Spinal cord (tissue), 10 donors: ENCODE data around the gene CHCHD10. TPM values are rescaled to one million over a fixed set of nuclear protein-coding genes. Genes with fewer than 3 reads are reported as not detected.
A peak's percentile ranks its signal among the peaks of the same experiment; 100 is the strongest.

Experiments
- DNase-seq, 6 donors: peaks; one replicate each; pipeline versions ENCODE4 v3.0.0 to v3.0.0-alpha.2; 2013 to 2015; ENCODE audit warnings: low spot score in 6 of 6, low read depth in 4 of 6
- H3K27ac ChIP-seq: one replicate; pipeline ENCODE4 v1.5.1; 2013; ENCODE audit warnings: low read depth, low read length, control low read depth
- H3K27me3 ChIP-seq: one replicate; pipeline ENCODE4 v1.6.1; 2013; ENCODE audit warnings: low read length; ENCODE audit not compliant: control insufficient read depth, insufficient read depth
- H3K36me3 ChIP-seq: one replicate; pipeline ENCODE4 v1.6.1; 2013; ENCODE audit warnings: low read length; ENCODE audit not compliant: control insufficient read depth, insufficient read depth
- H3K4me1 ChIP-seq: one replicate; pipeline ENCODE4 v1.6.1; 2013; ENCODE audit warnings: low read length; ENCODE audit not compliant: control insufficient read depth, insufficient read depth
- H3K4me3 ChIP-seq: one replicate; pipeline ENCODE4 v1.5.1; 2013; ENCODE audit warnings: low read depth, low read length, control low read depth
- H3K9me3 ChIP-seq: one replicate; pipeline ENCODE4 v1.6.1; 2013; ENCODE audit warnings: low read length; ENCODE audit not compliant: control insufficient read depth, insufficient read depth
- WGBS: methylation state at CpG from one replicate; pipeline ENCODE4 v1.1.5; 2013; ENCODE audit warnings: missing lambda C conversion rate; ENCODE audit not compliant: insufficient coverage; 5-methylcytosine and 5-hydroxymethylcytosine counted together
- polyA plus RNA-seq, 2 donors: library from polyadenylated mRNA; unstranded; fragments of 120-200 nt; gene quantifications; one replicate each; pipeline ENCODE4 v1.2.1, GENCODE V29; 2013; ENCODE audit not compliant: insufficient read length in 2 of 2
- total RNA-seq, 2 donors: library from RNA; depleted of rRNA in 1 of 2; stranded (reverse); fragments of 120-200 nt in 1 of 2; fragments of >200 nt in 1 of 2; gene quantifications; one replicate each; pipeline versions ENCODE4 v1.2.3 to v1.2.4, GENCODE V29; 2013 to 2014
- donor health status: healthy.

CHCHD10 gene
- total and polyA plus RNA-seq, 4 donors: 10.6 to 97.3 (median 65.9) TPM

- Histone ChIP-seq H3K27ac (no peak overlapping the region), H3K4me1 (no peaks in the 10 kb centered on the region), H3K27me3 (no peaks in the 10 kb centered on the region), H3K9me3 (no peaks in the 10 kb centered on the region), H3K36me3 (peaks cover 88% of the 10 kb centered on the region), H3K4me3 (no peak overlapping the region)
- 90% methylated on average over 8 of the region's 8 CpGs for WGBS
- no peak for DNase-seq
These were observed 34.2 kb upstream of the CHCHD10 start for GRCh38 chr22:23801886-23802377.

- peaks cover 89% of the 10 kb centered on the region for H3K36me3 ChIP-seq
- 95% methylated on average over 9 of the region's 11 CpGs for WGBS
- H3K27ac ChIP-seq: no peak overlapping the region
- H3K4me3 ChIP-seq: no peak overlapping the region
- DNase-seq: no peak
- H3K4me1 ChIP-seq: no peaks in the 10 kb centered on the region
- no peaks in the 10 kb centered on the region for H3K27me3 ChIP-seq
- no peaks in the 10 kb centered on the region for H3K9me3 ChIP-seq
These were observed 33.6 kb upstream of the CHCHD10 start for GRCh38 chr22:23801238-23801821.

GRCh38 chr22:23800297-23801237 is 32.8 kb upstream of the CHCHD10 start:
- Histone ChIP-seq H3K4me3 (no peak overlapping the region), H3K27ac (no peak overlapping the region), H3K4me1 (no peaks in the 10 kb centered on the region), H3K27me3 (no peaks in the 10 kb centered on the region), H3K36me3 (peaks cover 88% of the 10 kb centered on the region), H3K9me3 (no peaks in the 10 kb centered on the region)
- no peak for DNase-seq
- WGBS: 93% methylated on average over 18 of the region's 18 CpGs

GRCh38 chr22:23796461-23796860 is 28.7 kb upstream of the CHCHD10 start:
- Histone ChIP-seq H3K9me3 (no peaks in the 10 kb centered on the region), H3K36me3 (peaks cover 90% of the 10 kb centered on the region), H3K4me1 (peaks cover 1% of the 10 kb centered on the region), H3K4me3 (no peak overlapping the region), H3K27ac (no peak overlapping the region), H3K27me3 (no peaks in the 10 kb centered on the region)
- WGBS: 59% methylated on average over 5 of the region's 5 CpGs
- peak in 1 of 6 donors; percentile 12 for DNase-seq

- Histone ChIP-seq H3K4me3 (no peak overlapping the region), H3K4me1 (peaks cover 24% of the 10 kb centered on the region), H3K27me3 (no peaks in the 10 kb centered on the region), H3K27ac (no peak overlapping the region), H3K9me3 (no peaks in the 10 kb centered on the region), H3K36me3 (peaks cover 67% of the 10 kb centered on the region)
- WGBS: 87% methylated on average over 7 of the region's 8 CpGs
- no peak for DNase-seq
These were observed 25.6 kb upstream of the CHCHD10 start for GRCh38 chr22:23793326-23793725.

- no peaks in the 10 kb centered on the region for H3K9me3 ChIP-seq
- peak in 1 of 6 donors; percentile 0 for DNase-seq
- H3K4me1 ChIP-seq: peaks cover 29% of the 10 kb centered on the region
- H3K4me3 ChIP-seq: no peak overlapping the region
- H3K27me3 ChIP-seq: no peaks in the 10 kb centered on the region
- H3K36me3 ChIP-seq: peaks cover 55% of the 10 kb centered on the region
- 80% methylated on average over 18 of the region's 25 CpGs for WGBS
- peak overlapping the region; percentile 67 for H3K27ac ChIP-seq
These were observed 24.2 kb upstream of the CHCHD10 start for GRCh38 chr22:23791738-23792645.

- H3K27me3 ChIP-seq: no peaks in the 10 kb centered on the region
- DNase-seq: peak in 1 of 6 donors; percentile 52
- no peaks in the 10 kb centered on the region for H3K9me3 ChIP-seq
- no peak overlapping the region for H3K4me3 ChIP-seq
- peak overlapping the region; percentile 67 for H3K27ac ChIP-seq
- H3K36me3 ChIP-seq: peaks cover 48% of the 10 kb centered on the region
- 70% methylated on average over 8 of the region's 11 CpGs for WGBS
- H3K4me1 ChIP-seq: peaks cover 36% of the 10 kb centered on the region
These were observed 23.3 kb upstream of the CHCHD10 start for GRCh38 chr22:23790819-23791737.

- Histone ChIP-seq H3K4me1 (peaks cover 41% of the 10 kb centered on the region), H3K36me3 (peaks cover 35% of the 10 kb centered on the region), H3K27me3 (no peaks in the 10 kb centered on the region), H3K4me3 (no peak overlapping the region), H3K9me3 (no peaks in the 10 kb centered on the region), H3K27ac (peak overlapping the region; percentile 11)
- 67% methylated on average over 2 of the region's 4 CpGs for WGBS
- peak in 2 of 6 donors; percentile 44 to 46 for DNase-seq
These were observed 21.9 kb upstream of the CHCHD10 start for GRCh38 chr22:23789638-23790037.
